Mesenteric fat pad (tissue), 1 donor: ENCODE results near the gene ANK2. TPM values are rescaled to one million over a fixed set of nuclear protein-coding genes. Genes with fewer than 3 reads are reported as not detected.
"Not testable (repeated sequence)": the region's sequence is repeated elsewhere in the genome, so short reads cannot be mapped to it uniquely, and the experiment has no call there.

ENCODE experiments used
- DNase-seq: peaks from one replicate; pipeline ENCODE4 v3.0.0-alpha.2; 2020; ENCODE audit warnings: low spot score
- total RNA-seq: library from RNA; stranded (reverse); fragmentation: NEBNext Ultra II Directional; extraction: Animal tissue kit (Norgen Biotek cat#: 25700); gene quantifications from one replicate; pipeline ENCODE4 v1.2.1, GENCODE V29; 2021
- donor health status: DM: yes; HTN: yes; CAD: no.

Gene ANK2
- total RNA-seq, 1 donor from 2014 or later = 97.0 TPM

DNA sequence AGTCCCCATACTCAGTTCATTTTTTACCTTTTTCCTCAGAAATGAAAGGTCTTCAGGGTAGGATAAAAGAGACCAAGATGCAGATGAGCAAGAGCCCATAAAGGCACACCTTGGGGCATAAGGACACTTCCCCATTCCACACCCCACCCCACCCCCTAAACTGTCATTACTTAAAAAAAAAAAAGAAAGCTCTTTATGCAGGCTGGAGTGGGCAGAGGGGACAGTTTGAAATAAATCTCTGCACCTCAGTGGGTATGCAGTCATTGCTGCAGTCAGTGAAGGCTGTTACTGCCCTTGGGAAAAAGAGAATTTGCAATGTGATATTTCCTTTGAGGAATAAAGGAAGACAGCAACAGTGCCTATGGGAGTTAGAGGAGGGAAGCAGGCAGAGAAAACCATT lies 137.5 kb downstream of the ANK2 start:
- DNase-seq = no peak

DNA sequence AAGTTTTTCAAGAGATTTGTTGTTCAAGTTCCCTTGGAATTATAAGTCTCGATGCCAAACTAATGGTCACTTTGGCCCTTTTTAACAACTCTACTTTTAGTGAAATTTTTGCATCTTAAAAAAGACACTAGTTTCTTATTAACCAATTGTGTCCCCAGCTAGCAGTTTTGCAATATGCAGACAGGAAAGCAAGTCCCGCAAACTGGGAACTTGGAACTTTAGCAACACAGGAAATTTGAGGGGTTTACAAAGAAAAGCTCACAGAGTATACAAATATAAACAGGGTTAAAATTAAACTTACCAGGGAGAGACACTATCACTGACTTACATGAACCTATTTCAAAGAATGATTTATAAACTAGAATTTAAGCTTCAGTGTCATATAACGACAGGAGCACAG lies 137.9 kb downstream of the ANK2 start:
- no peak for DNase-seq

DNA sequence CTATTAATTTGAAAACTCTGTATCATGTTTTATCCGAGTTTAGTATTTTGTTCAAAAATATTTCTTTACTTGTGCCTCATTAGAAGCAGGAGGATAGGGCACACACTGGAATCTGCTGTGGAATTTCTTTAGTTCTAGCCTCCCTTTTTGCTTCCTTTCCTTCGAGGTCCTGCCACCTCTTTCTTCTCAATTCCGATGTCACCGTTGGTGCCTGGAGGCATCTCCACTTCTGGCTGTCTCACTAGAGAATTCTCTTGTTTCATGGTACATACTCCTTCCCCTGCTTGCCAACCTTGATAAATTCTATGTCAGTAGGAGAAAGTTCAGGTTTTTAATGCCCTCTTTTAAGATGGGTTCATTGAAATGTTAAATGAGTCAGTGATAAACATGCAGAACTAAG lies 140.1 kb downstream of the ANK2 start:
- DNase-seq = no peak

DNA sequence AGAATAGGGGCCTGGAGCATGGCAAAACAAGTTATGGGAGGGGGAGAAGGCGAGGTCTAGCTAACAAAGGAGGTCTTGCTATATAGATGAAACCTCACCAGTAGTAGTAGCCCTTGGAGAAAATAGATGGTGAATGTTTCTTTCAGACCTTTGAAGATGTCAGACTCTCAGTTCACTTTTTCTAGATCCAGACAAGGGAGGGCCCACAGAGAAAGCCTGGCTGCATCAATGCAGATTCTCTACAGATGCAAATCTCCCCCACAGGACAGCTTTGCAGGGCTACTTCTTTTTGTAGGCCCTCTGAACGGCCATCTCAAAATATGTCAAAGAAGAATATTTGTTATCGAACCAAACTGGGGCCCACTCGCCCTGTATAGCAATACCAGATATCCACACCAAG lies 159.7 kb downstream of the ANK2 start:
- no peak for DNase-seq

DNA sequence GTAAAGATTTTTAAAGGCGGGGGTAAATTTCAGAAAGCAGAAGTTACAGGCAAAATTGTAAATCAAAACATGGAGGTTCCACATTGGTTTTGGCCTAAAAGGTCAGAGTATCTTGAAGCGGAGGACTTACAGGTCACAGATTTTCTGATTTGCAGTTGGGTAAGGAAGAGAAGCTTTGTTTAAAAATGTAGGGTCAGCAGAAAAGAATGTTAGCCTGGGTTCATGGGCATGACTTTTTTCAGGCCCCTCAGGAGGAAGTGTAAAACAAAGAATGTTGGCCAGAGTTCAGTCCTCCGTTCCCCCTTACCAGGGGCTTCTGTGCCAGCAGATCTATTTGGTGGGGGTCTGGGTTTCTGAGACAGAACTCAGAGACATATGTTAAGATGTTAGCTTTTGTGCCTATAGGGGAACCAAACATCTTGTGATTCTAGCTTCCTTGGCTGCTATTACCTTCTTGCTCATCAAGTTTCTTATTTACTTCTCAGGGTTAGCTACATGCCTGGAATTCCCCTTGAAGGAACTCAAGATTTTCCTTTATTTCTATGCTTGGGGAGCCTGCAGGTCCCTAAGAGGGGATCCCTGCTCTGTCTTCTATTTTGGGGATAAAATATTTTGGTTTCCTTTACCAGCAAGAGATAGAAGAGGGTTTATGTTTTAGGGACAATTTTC lies 160.3 kb downstream of the ANK2 start:
- DNase-seq = no peak

DNA sequence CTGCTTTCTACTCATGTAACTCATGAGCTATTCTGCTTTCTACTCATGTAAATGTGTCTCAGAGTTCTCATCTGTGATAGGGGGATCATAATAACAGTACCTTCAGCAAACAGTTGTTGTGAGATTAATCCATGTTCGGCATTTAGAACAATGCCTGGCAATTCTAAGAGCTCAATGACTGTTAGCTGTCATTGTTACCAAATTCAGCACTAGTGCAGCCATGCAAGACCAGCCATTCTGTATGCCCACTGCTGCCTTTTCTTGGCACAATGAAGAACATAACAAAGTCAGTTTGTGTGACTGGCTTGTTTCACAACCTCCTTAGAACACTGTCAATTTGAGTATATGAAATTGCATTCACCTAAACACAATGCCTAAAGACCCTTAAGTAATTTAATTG lies 163.2 kb downstream of the ANK2 start:
- no peak for DNase-seq

DNA sequence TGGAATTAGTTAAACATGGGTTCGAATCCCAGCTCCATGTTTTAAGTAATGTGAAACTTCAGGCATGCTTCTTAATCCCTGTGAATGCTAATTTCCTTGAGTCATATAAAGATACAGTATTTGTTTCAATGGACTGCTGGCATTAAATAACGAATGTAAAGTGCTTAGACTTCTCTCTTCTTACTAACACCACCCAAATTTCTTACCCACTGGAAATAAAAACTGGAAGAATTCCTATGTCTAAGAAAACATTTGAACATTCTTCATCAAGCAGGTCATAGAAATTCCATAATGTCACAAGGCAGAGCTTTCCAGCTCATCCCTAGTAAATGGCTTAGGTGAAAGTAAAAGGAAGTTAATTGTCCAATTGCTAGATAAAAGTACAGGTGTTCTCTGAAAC lies 172.5 kb downstream of the ANK2 start:
- no peak for DNase-seq

DNA sequence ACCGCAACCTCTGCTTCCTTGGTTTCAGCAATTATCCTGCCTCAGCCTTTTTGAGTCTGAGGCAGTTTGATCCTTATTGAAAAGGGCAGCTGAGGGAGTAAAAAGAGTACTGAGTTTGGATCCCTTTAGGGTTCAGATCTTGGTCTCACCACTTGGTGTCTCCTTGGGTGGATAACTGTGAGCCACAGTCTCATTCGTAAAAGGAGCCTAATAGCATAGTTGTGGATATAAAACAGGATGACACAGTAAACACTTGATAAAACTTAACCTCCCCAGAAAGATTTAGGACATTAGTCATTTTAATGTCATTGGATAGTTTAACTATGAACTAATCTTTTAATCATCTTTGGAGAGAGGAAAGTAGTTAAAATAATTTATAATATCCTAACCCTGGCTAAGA lies 173.0 kb downstream of the ANK2 start:
- DNase-seq = no peak

DNA sequence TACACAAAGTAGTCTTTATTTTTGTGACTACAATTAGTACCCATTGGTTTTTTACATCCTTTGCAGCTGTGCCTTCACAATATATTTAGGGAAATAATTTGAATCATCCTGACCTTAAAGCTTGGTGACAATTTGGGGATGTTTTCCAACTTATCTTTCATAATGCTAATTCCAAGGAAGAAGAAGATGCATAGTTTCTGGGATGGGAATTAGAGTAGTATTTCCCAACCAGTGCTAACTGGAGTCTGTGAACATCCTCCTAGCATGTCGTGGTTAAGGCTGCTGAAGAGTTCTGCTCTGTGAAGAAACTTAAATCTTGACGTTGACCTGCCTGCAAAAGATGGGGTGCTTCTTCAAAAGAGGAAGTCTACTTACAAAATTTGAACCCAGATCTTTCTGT lies 173.5 kb downstream of the ANK2 start:
- no peak for DNase-seq

DNA sequence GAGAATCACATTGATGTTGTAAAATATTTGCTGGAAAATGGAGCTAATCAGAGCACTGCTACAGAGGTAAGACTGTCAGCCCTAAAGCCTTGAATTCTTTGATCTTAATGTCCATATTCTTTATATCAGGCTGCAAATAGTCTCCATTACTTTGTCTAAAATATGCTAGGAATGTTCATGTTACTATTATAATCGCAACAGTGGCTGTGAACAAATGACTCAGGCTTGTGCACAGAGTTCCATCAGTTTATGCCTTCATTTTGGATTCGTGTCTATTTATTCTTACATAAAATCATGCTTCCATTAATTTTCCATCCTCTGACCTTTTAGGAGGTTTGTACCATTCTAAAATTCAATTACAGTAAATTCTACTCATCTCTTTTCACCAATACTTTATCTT lies 182.7 kb downstream of the ANK2 start:
- no peak for DNase-seq

DNA sequence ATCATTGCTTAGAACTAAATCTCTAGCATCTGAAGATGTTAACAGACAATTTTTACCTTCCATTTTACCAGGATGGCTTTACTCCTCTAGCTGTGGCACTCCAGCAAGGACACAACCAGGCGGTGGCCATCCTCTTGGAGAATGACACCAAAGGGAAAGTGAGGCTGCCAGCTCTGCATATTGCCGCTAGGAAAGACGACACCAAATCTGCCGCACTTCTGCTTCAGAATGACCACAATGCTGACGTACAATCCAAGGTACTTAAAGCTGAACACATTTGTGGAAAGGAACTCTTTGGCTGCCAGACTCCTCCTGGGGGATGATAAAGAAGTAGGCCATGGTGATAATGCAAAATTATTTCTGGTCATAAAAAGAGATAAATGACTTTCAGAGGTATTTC lies 187.5 kb downstream of the ANK2 start:
- DNase-seq = no peak

DNA sequence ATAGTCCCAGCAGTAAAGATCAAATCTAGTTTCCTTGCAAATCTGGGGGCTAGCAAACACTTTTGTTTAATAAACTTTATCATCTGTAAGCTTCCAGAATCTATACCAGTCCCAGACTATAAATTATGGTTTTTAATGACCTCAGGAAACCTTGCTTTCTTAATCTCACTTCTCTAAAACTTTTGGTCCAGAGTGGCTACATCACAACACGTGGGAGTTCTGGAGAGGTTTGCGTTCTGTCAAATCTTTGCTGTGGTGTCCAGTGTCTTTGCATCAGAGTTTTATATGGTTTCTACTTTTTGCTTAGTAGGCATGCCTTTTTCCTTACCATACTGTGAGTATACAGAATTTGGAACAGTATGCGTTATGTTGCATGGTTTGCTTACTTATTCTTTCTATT lies 193.9 kb downstream of the ANK2 start:
- no peak for DNase-seq

DNA sequence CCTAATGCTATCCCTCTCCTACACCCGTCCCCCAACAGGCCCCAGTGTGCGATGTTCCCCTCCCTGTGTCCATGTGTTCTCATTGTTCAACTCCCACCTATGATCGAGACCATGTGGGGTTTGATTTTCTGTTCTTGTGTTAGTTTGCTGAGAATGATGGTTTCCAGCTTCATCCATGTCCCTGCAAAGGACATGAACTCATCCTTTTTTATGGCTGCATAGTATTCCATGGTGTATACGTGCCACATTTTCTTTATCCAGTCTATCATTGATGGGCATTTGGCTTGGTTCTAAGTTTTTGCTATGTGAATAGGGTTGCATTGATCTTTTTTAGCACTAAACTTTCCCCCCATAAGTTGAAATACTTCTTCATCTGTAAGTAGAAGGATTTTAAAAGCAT lies 195.3 kb downstream of the ANK2 start:
- DNase-seq = not testable (repeated sequence)

DNA sequence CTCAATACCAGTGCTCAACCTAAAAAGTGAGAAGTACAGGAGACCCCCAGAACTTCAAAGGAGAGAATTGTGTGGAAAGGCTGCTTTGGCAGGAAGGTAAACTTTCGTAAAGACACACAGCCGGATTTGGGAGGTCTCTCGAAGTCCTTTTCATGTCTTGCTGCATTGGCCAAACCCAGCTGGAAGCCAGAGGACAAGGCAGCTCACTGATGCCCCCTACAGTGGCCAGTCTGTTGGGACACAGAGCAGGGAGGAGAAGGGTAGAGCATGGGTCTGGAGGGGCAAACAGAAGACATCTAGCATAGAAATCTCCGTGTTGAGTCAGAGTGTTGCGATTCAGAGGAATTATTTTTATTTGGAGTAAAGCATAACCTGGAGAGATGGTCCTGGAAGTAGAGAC lies 198.9 kb downstream of the ANK2 start:
- no peak for DNase-seq

DNA sequence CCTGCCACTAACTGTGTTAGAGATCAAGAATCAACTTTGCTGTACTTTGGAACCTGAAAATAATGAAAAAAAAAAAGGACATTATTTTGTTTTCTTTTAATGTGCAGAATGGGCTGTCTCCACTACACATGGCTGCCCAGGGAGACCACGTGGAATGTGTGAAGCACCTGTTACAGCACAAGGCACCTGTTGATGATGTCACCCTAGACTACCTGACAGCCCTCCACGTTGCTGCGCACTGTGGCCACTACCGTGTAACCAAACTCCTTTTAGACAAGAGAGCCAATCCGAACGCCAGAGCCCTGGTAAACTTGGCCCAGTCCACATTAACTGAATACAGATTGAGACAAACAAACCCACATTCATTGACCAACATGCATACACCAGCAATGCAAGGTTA lies 206.2 kb downstream of the ANK2 start:
- DNase-seq = no peak

DNA sequence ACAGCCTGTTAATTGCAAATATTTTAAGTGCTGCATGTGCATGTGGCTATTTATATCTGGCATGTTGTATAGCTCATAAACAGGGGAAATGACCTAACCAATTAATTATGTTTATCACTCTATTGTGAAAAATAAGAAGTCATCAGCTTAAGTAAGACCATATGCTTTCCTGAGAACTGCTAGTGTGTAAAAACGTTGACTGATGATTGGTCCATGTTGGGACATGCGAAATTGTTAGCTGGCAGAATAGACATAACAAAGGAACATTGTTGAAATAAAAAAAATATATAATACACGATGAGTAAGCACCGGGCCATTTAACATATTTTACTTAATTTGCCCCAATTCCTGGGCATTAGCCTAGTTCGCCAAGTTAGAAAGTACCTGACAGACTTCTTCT lies 207.5 kb downstream of the ANK2 start:
- no peak for DNase-seq

DNA sequence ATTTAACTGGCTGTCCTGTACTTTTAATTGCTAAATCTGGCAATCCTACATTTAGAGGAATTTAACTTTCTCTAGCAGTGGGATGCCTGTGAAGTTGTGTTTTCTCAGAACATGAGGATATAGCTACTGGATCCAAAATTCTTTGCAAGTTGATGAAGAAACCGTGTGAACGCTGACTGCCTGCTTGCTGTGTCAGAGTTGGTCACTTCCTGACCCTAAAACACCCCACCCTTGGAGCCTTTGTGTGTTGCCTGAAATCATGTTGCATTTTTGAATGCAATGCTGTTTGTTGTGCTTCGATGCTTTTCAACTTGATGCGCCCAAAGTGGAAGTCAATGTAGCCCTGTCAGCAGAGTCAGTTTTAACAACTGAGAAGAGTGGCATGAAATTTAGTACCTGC lies 211.2 kb downstream of the ANK2 start:
- DNase-seq = no peak

DNA sequence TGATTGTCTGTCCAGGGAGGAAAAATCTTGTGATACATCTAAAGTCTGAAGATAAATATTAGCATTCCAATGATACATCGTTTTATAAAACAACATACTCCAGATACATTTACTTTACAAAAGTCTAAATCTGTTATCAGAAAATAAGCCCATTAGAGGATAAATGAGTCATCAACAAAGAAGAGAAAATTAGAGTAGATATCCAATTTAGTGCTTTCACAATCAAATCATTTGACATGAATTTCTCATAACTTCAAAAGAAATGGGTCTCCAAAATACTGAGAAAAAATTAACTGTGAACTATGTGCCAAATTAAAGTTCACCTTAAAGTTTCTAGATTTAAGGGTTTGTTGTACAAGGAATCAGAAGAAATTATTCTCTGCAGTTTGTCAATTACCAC lies 213.8 kb downstream of the ANK2 start:
- no peak for DNase-seq

DNA sequence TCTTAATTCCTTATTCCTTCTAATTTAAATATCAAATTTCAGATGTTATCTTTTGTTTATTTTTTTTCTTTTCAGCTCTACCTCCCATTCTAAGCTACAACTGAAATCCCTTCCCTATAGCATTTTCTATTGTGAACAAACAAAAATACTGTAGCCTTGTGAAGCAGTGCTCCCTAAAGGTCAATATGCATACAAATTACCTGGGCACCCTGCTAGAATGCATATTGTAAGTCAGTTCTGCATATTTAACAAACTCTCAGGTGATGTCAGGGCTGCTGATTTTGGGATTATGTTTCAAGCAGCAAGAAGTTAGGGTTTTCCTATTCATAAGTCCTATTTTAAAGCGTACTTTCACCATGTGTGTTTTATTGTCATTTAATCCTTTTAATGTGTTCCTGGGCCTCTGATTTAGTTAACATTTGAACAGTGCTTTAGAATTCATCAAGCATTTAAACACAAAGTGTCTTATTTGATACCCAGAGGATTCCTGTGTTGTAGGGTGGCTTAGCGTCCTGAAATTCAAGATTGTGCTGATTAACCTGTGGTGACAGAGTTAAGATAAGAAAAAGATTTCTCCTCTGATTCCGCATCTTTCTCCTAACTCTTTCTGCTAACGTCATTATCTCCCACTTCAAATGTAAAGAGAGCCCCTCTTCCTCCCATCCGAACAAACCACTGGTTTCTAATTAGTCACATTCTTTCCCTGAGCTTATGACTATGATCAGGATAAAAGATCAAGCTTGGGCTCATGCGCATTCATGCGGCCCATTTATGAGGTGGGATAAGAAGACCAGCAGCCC lies 221.3 kb downstream of the ANK2 start:
- DNase-seq = no peak

DNA sequence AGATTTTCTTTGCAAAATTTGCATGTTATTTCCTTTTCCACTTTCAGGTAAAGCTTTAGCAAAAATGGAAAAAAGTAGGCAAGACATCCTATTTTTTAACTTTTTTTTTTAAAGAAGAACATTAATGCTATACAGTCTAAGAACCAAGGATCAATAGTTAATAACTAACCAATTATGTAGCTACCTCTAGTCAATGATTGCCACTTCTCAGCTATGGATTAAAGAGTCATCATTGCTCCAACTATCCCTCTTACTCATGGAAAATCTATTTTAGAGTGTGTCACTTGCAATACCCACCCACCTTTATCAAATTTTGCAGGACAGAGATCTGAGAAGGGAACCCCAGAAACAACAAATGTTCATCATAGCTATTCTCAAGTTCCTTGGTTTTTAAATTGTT lies 223.1 kb downstream of the ANK2 start:
- no peak for DNase-seq

DNA sequence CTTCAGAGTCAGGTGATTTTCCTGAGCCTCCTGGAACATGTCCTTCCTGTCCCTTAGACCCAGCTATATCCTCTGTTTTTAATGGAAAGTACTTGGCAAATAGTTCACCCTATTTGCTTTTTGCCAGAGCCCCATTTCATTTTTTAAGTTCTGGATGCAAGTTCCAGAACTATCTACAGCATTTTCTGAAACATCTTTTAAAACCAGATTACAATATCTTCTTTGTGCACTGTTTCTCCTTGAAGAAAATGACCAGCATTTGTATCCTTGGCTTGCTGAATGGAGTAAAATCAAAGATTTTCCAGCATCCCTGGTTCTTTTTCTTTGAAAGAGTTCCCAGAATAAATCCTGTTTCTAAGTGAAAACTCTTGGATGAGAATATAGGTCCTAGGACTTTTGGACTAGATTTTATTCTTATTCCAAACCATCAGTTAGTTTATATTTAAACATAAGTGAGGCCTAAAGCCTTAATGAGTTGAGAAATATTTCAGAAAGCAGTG lies 224.3 kb downstream of the ANK2 start:
- DNase-seq = no peak

DNA sequence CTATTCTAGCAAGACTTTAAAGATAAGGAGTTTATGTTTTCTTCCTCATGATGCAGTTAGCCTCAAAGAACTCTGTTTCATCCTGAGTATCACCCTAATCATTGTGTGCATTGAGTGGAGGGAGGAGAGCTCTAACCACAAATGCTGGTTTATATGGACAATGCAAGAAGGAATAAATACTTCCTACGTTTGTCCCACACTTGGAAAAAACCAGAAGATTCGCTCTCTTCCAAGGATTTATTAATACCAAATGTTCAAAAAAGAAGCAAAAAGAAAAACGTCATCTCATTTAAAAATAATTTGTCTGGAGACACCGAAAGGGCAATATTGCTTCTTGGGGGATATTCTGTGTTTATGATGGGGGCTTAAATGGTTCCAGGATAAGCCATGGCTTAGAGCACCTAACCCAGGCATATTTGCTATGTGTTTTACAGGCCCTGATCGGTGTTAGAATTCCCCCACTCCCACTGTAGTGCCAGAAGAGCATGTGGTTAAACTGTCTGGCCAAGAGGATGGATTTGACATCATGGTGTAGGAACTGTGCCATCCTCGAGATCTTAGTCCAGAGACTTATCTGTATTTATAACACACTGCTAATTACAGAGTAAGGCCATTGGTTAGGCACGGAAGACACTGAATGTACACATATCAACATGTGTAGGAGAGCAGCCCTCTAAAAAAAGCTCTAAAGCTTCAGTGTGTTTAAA lies 227.2 kb downstream of the ANK2 start:
- DNase-seq = no peak
